OCI-LY3 (cell line): ENCODE data around the gene ROBO1.

Experiments
- EZH2phosphoT487 ChIP-seq: fragments of 200-600 bp; shearing (Covaris generic); IDR thresholded peaks from 2 replicates; pipeline ENCODE4 v1.6.1; 2018; ENCODE audit warnings: antibody characterized with exemption, mixed run types, low read depth
- TF ChIP-seq, protein P1 (sequence below): fragments of 200-600, 300-600 bp; sonication (generic); IDR thresholded peaks from 2 replicates; pipeline ENCODE4 v1.5.1; 2014; ENCODE audit warnings: antibody characterized with exemption, low read length, low read depth

DNA sequence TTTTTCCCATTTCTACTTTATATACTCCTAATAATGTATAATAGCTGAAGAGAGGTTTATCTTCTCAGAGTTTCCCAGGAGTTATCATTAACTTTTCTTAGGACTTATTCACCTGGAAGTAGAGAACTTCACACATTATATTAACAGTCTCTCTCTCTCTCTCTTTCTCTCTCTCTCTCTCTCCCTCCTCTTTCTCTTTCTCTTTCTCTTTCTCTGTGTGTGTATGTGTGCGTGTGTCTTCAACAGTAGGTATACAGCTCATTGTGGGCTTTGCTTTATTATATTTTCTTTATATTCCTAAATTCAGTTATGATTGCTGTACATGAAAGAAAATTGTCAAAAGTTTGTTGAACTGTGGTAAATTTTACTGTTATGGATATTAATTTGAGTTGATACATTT, 353.8 kb downstream of the ROBO1 start:
- TF ChIP-seq, protein P1, sequence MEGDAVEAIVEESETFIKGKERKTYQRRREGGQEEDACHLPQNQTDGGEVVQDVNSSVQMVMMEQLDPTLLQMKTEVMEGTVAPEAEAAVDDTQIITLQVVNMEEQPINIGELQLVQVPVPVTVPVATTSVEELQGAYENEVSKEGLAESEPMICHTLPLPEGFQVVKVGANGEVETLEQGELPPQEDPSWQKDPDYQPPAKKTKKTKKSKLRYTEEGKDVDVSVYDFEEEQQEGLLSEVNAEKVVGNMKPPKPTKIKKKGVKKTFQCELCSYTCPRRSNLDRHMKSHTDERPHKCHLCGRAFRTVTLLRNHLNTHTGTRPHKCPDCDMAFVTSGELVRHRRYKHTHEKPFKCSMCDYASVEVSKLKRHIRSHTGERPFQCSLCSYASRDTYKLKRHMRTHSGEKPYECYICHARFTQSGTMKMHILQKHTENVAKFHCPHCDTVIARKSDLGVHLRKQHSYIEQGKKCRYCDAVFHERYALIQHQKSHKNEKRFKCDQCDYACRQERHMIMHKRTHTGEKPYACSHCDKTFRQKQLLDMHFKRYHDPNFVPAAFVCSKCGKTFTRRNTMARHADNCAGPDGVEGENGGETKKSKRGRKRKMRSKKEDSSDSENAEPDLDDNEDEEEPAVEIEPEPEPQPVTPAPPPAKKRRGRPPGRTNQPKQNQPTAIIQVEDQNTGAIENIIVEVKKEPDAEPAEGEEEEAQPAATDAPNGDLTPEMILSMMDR: no peak
- TF ChIP-seq EZH2phosphoT487: no peak
